ENCODE data around the gene CHI3L1. TPM values are rescaled to one million over a fixed set of nuclear protein-coding genes. Genes with fewer than 3 reads are reported as not detected.

The CHI3L1 gene
- total RNA-seq, 2 donors from 2014 or later, result not detected

DNA sequence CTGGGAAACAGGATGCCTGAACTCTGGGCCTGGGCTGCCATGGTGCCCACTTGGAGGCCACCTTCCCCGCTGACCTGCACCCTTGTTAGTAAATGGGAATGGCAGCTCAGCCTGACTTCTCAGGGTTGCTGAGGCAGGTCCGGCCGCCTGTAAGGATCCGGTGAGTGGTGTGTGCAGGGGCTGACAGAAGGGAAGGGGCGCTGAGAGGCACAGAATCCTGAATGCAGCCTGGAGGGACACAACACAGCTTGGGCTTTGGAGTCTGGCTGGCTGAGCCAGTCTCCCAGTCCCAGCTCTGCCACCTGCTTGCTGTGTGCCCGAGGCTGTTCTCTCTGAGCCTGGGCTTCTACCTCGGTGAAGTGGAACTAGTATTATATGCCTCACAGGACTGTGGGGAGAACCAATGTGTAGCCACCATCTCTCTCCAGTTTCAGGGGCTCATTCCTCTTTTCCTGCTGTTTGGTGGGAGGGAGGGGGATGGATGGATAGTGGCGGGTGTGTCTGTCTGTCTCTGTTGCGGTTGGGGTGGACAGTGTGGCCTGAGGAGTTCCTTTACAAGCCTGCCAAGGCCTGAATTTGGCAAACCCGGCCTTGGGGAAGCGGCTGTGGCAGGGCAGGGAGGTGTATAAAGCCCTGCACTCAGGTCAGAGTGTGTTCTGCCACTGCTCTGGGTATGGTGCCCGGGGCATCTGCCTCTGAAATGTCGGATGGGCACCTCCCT is 41.0 kb downstream of the CHI3L1 start:
- H3K27ac Mint-ChIP-seq, result no peak overlapping the region
- H3K4me1 Mint-ChIP-seq (ENCODE audit: low read depth), result no peaks in the 10 kb centered on the region
- no peak overlapping the region for H3K4me3 Mint-ChIP-seq
- H3K36me3 Mint-ChIP-seq (ENCODE audit: insufficient read depth in 2 of 2), result no peaks in the 10 kb centered on the region
- DNase-seq, result no peak
- H3K9me3 Mint-ChIP-seq, result no peaks in the 10 kb centered on the region
- no peaks in the 10 kb centered on the region for H3K27me3 Mint-ChIP-seq (ENCODE audit: low read depth)
- ATAC-seq (replicated peaks in 1 of 2), result no peak

DNA sequence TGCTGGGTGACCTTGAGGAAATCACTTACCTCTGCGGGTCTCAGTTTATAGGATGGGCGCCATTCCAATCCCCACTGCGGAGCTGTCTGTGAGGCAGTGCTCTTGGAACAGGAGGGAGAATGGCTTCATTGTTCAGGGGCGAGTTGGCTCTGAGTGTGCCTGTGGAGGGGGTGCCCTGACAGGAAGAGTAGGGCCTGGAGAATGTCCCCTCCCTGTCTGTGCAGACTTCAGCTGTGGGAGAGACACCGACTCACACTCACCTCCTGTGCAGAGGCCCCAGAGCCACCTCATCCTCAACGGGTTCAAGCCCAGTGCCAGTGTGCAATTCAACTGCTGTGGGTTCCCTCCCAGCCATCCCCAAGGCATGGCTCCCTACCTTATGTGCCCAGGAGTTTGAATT is 41.8 kb downstream of the CHI3L1 start:
- Mint-ChIP-seq H3K27ac (no peak overlapping the region), H3K27me3 (ENCODE audit: low read depth) (no peaks in the 10 kb centered on the region), H3K9me3 (no peaks in the 10 kb centered on the region), H3K4me3 (no peak overlapping the region), H3K36me3 (ENCODE audit: insufficient read depth in 2 of 2) (no peaks in the 10 kb centered on the region), H3K4me1 (ENCODE audit: low read depth) (no peaks in the 10 kb centered on the region)
- DNase-seq (no peak), ATAC-seq (replicated peaks in 1 of 2) (no peak)

DNA sequence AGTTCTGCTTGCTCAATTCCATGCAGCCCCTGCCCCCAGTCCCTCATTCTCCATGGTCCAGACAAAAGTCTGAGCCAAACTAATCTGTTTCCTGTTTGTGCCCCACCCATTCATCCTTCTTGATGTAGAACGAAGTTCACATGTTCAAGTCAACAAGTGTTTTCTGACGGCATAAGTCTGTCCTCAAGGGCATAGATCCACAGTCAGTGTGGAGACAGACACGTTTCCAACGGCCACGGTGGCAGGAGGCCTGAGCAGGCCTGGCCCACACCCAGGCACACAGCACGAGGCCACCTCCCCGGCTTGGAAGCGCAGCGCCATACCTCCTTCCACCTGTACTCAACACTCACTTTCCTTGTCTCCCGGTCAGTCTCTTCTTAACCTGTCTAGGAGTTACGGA is 42.9 kb downstream of the CHI3L1 start:
- Mint-ChIP-seq H3K9me3 (no peaks in the 10 kb centered on the region), H3K4me3 (no peak overlapping the region), H3K36me3 (ENCODE audit: insufficient read depth in 2 of 2) (no peaks in the 10 kb centered on the region), H3K27me3 (ENCODE audit: low read depth) (no peaks in the 10 kb centered on the region), H3K4me1 (ENCODE audit: low read depth) (no peaks in the 10 kb centered on the region), H3K27ac (no peak overlapping the region)
- no peak for DNase-seq
- no peak for ATAC-seq (replicated peaks in 1 of 2)

DNA sequence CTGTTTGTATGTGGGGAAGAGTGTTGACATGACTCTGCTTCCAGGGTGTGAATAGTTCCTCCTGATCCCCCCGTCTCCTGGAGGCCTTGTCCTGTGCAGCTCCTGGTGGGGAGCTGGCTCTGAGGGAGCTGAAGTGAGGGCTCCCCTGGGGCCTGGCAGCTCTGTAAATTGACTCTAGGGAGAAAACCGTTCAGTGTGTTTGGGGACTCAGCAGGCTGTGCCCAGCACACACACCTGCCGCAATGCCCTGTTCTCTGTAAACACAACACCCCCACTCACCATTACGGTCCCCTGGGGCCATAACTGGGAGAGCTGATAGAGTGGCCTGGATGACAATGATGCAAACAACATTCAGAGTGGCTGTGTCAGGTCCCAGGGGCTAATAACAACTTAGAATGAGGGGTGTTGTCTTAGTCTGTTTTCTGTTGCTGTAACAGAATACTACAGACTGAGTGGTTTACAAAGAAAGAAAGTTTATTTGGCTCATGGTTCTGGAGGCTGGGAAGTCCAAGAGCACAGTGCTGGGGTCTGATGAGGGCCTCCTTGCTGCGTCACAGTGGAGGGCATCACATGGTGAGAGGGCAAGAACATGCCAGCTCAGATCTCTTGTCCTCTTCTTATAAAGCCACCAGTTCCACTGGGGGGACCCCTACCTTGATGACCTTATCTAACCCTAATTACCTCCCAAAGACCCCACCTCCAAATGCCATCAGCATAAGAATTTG is 43.7 kb downstream of the CHI3L1 start:
- Mint-ChIP-seq H3K4me1 (ENCODE audit: low read depth) (no peaks in the 10 kb centered on the region), H3K4me3 (no peak overlapping the region), H3K36me3 (ENCODE audit: insufficient read depth in 2 of 2) (no peaks in the 10 kb centered on the region), H3K9me3 (no peaks in the 10 kb centered on the region), H3K27me3 (ENCODE audit: low read depth) (no peaks in the 10 kb centered on the region), H3K27ac (no peak overlapping the region)
- DNase-seq (no peak), ATAC-seq (replicated peaks in 1 of 2) (no peak)

DNA sequence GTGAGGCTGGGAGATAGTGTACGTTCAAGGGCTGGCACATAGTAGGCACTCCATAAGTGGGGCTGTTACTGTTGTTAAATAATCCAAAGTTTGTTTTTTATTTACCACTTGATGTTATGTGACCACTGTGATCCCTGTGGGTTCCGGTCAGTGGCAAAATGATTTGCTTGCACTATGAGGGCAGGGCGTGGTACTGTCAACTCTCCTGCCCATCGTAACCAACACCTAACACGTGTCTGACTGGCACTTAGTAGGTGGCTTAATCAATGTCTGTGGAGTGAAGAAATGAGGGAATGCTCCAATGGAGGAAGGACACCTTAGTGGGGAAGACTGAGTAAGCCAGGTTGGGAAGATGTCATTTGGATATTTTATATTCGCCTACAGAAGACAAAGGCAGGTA is 44.4 kb downstream of the CHI3L1 start:
- H3K4me1 Mint-ChIP-seq (ENCODE audit: low read depth), result no peaks in the 10 kb centered on the region
- H3K36me3 Mint-ChIP-seq (ENCODE audit: insufficient read depth in 2 of 2), result no peaks in the 10 kb centered on the region
- ATAC-seq (replicated peaks in 1 of 2), result no peak
- no peaks in the 10 kb centered on the region for H3K9me3 Mint-ChIP-seq
- H3K27ac Mint-ChIP-seq, result no peak overlapping the region
- no peak overlapping the region for H3K4me3 Mint-ChIP-seq
- no peak for DNase-seq
- peaks cover 3% of the 10 kb centered on the region for H3K27me3 Mint-ChIP-seq (ENCODE audit: low read depth)

DNA sequence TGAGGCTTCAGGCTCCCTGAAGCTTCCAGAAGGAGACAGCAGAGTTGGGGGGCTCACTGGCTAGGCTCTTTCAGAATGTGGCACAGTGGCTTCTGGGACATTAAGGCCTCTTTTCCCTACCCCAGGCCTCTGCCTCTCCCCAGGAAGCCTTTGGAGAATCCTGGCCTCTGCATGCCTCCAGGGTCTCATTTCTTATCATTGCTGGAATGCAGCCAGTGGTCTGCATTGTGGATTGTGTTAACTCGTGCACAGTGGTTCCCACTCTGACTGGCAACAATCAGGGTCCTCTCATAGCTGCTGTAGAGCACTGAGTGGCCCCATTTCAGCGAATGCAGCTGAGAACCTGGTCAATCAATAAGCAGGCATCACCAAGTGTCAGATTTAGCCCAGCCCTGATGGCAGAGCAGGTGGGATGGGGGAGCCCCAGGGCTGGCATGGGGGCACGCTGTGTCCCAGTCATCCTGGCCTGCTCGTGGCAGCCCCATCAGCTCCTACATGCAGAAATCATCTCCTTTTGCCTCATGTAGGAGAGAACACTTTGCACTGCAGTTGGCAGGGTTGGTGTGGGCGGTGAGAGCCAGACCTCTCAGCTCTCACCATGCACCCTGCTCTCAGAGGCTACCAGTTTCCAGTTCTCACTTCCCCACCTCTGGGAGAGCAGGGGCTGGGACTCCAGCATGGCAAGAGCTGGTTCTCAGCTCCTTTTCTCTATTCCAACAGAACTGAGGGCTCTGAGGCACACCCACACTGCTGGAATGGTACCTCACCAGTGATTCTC is 45.6 kb downstream of the CHI3L1 start:
- H3K4me1 Mint-ChIP-seq (ENCODE audit: low read depth), result peaks cover 3% of the 10 kb centered on the region
- peaks cover 11% of the 10 kb centered on the region for H3K27me3 Mint-ChIP-seq (ENCODE audit: low read depth)
- no peak overlapping the region for H3K4me3 Mint-ChIP-seq

DNA sequence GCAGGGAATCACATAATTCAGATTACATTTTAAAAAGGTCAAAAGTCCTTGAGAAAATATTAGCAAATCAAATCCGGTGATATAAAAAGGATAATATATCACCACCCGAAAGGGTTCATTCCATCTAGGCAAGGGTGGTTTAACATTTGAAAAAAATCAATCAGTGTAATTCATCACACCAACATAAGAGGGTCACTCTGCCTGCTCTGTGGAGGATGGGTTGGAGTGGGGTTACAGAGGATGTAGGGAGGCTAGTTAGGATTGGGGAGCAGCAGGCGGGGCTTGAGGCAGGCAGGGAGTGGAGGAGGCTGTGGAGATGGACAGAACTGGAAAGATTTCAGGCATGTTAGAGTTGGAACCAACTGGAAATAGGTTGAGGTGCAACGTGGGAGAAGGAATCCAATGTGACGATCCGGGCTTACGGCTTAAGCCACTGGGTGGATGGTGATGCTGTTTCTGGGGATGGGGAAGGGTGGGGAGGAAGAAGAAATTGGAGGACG is 46.5 kb downstream of the CHI3L1 start:
- Mint-ChIP-seq H3K27me3 (ENCODE audit: low read depth) (peaks cover 11% of the 10 kb centered on the region), H3K4me3 (no peak overlapping the region), H3K9me3 (no peaks in the 10 kb centered on the region), H3K36me3 (ENCODE audit: insufficient read depth in 2 of 2) (no peaks in the 10 kb centered on the region), H3K4me1 (ENCODE audit: low read depth) (peaks cover 7% of the 10 kb centered on the region), H3K27ac (no peak overlapping the region)
- DNase-seq (no peak), ATAC-seq (replicated peaks in 1 of 2) (no peak)

More for the DNA sequence above, 45.6 kb downstream of the CHI3L1 start:
- no peaks in the 10 kb centered on the region for H3K36me3 Mint-ChIP-seq (ENCODE audit: insufficient read depth in 2 of 2)
- H3K27ac Mint-ChIP-seq, result no peak overlapping the region
- no peak for DNase-seq
- H3K9me3 Mint-ChIP-seq, result no peaks in the 10 kb centered on the region
- no peak for ATAC-seq (replicated peaks in 1 of 2)

DNA sequence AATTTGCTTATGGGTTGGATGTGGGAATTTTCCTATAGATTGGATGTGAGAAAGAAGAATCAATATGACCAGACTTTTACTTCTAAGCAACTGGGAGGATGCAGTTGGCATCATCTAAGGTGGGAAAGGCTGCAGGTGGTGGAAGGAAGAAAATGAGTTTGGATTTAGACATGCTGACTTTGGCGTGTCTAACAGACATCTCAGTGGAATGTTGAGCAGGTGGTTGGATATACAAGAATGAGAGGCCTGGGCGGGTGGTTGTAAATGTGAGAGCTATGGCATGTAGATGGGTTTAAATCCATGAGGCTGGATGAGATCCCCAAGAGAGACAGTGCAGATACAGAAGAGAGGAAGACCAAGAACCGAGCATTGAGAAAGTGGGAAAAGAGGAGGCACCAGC is 48.4 kb downstream of the CHI3L1 start:
- Mint-ChIP-seq H3K36me3 (ENCODE audit: insufficient read depth in 2 of 2) (no peaks in the 10 kb centered on the region), H3K27ac (no peak overlapping the region), H3K27me3 (ENCODE audit: low read depth) (peaks cover 11% of the 10 kb centered on the region), H3K4me1 (ENCODE audit: low read depth) (peaks cover 7% of the 10 kb centered on the region), H3K9me3 (no peaks in the 10 kb centered on the region), H3K4me3 (no peak overlapping the region)
- DNase-seq (no peak), ATAC-seq (replicated peaks in 1 of 2) (no peak)

DNA sequence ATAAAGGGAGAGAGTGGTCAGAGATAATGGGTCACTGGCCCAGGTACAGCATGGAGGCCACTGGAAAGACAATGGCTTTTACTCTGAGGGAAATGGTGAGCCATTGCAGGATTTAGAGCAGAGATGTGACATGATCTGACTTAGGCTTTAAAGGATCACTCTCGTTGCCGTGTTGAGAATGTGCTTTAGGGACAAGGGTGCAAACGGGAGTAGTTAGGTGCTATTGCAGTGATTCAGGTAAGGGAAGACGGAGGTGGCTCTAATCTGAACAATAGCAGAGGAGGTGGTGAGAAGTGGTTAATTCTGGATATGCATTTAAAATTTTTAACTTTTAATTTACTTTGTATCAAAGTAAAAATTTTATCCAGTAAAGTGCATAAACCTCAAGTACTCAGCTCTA is 49.2 kb downstream of the CHI3L1 start:
- DNase-seq (no peak), ATAC-seq (replicated peaks in 1 of 2) (no peak)
- H3K4me1 Mint-ChIP-seq (ENCODE audit: low read depth), result peaks cover 7% of the 10 kb centered on the region
- H3K27me3 Mint-ChIP-seq (ENCODE audit: low read depth), result peaks cover 11% of the 10 kb centered on the region
- no peaks in the 10 kb centered on the region for H3K36me3 Mint-ChIP-seq (ENCODE audit: insufficient read depth in 2 of 2)
- no peak overlapping the region for H3K4me3 Mint-ChIP-seq
- H3K9me3 Mint-ChIP-seq, result no peaks in the 10 kb centered on the region
- H3K27ac Mint-ChIP-seq, result no peak overlapping the region

DNA sequence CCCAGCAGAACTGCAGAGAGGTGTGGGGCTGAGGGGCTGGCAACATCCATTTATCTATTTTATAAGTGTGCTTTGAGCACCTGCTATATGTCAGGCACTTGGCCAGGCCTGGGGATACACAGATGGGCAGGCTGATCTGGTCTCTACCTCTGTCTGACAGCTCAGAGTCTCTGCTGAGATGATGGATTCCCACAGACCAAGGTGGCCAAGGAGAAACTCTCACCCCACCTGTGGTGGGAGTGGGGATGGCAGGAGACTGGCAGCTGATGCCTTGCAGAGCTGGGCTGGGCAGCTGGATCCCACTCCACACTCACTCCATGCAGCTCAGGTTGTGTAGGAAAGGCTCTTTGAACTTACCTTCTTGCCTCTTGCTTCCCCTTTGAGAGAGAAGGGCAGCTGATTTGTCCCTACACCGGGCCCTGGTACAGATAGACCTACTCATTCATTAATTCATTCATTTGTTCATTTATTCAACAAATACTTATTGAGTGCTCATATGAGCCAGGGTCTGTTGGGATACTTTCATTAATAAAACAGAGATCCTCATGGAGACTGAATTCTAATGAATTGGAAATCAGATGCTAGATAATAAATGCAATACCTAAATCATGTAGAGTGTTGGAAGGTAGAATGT is 50.0 kb downstream of the CHI3L1 start:
- ATAC-seq (replicated peaks in 1 of 2), result no peak
- no peaks in the 10 kb centered on the region for H3K9me3 Mint-ChIP-seq
- peaks cover 7% of the 10 kb centered on the region for H3K4me1 Mint-ChIP-seq (ENCODE audit: low read depth)
- no peak for DNase-seq
- H3K36me3 Mint-ChIP-seq (ENCODE audit: insufficient read depth in 2 of 2), result no peaks in the 10 kb centered on the region
- H3K4me3 Mint-ChIP-seq, result no peak overlapping the region
- no peak overlapping the region for H3K27ac Mint-ChIP-seq
- peaks cover 11% of the 10 kb centered on the region for H3K27me3 Mint-ChIP-seq (ENCODE audit: low read depth)

DNA sequence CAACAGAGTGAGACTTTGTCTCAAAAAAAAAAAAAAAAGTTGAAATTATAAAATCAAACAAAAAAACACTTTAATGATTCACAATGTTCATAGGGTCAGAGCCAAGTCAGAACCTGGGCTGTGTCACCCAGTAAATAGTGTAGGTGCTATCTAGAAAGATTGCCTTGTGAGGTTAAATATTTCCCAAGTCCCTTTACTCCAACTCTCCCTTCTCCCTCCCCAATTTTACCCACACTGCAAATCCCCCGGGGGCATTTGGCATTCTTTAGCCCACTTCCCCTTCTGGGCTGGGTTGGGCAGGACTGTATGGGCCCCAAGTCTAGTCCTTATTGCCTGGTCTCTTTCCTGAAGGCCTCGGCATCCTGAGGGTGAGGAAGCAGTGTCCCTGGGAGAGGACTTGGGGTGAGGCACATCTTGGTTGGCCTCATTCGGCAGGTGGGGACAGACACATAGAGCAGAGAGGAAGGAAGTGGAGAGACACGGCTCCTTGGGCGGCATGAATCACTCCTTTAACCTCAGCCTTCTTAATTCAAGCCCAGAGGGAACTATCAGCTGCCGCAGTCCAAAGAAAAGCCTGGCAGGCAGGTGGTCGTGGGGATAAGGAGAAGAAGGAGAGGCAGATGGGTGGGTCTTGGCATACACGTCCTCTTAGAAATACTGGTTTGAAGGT is 50.7 kb downstream of the CHI3L1 start:
- Mint-ChIP-seq H3K4me1 (ENCODE audit: low read depth) (peaks cover 7% of the 10 kb centered on the region), H3K9me3 (no peaks in the 10 kb centered on the region), H3K27ac (no peak overlapping the region), H3K27me3 (ENCODE audit: low read depth) (peaks cover 11% of the 10 kb centered on the region), H3K36me3 (ENCODE audit: insufficient read depth in 2 of 2) (no peaks in the 10 kb centered on the region), H3K4me3 (no peak overlapping the region)
- DNase-seq, result no peak
- peak in 1 of 2 donors; percentile 64 for ATAC-seq (replicated peaks in 1 of 2)

DNA sequence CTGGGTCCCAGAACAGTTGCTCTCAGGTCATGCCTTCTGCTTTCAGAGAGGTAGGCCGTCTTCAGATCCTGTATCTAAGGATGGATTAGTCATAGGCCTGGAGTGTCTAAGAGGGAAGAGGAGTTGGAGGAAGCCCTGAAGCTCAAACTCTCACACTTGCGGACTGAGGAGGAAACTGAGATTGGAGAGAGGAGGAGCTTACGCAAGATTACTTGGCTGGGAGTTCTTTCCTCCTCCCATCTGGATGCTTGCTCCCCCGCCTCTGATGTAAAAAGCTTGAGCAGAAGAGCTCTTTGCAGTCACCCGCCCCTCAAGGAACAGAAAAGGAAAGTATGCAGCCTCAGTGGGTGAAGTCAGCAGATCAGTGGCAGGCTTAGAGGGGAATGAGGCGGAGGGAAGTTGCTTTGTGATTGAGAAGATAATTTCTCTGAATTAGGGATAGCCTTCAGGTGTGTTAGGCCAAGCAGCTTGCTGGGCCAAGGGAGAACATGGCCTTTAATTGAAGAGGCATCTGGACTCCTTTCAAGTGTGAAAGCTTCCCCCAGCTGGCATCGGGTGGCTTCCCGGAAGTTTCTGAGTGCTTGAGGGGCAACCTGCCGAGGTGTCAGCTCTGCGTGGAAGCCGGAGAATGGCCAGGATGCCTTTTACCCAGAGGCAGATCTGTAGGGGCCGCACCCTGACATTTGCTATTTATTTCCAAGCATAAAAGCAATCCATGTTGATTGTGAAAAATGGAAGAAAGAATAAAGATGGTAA is 52.4 kb downstream of the CHI3L1 start:
- Mint-ChIP-seq H3K27ac (no peak overlapping the region), H3K27me3 (ENCODE audit: low read depth) (peaks cover 16% of the 10 kb centered on the region), H3K4me1 (ENCODE audit: low read depth) (peaks cover 7% of the 10 kb centered on the region), H3K9me3 (no peaks in the 10 kb centered on the region), H3K4me3 (no peak overlapping the region), H3K36me3 (ENCODE audit: insufficient read depth in 2 of 2) (no peaks in the 10 kb centered on the region)
- ATAC-seq (replicated peaks in 1 of 2) (no peak), DNase-seq (no peak)
